Measurements from ENCODE around the gene NT5C1B.

DNA sequence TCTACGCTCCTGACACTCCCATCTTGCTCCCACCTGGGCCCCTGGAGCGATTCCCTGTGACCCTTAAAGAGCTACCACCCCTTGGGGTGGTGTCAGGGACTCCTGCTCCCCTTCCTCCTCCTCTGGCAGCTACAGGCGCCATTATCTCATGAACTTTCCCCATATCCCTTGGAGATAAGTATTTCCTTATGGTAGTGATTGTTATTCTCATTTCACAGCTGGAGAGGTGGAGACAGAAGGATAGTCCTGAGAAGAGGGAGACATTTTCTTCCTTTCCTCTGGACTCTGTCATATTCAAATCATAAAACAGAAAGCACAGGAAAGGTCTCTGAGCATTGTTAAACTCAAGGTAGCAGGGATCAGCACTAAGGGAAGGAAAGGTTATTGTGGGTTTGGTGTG lies 63.5 kb downstream of the NT5C1B start:
- TF ChIP-seq, protein P1, sequence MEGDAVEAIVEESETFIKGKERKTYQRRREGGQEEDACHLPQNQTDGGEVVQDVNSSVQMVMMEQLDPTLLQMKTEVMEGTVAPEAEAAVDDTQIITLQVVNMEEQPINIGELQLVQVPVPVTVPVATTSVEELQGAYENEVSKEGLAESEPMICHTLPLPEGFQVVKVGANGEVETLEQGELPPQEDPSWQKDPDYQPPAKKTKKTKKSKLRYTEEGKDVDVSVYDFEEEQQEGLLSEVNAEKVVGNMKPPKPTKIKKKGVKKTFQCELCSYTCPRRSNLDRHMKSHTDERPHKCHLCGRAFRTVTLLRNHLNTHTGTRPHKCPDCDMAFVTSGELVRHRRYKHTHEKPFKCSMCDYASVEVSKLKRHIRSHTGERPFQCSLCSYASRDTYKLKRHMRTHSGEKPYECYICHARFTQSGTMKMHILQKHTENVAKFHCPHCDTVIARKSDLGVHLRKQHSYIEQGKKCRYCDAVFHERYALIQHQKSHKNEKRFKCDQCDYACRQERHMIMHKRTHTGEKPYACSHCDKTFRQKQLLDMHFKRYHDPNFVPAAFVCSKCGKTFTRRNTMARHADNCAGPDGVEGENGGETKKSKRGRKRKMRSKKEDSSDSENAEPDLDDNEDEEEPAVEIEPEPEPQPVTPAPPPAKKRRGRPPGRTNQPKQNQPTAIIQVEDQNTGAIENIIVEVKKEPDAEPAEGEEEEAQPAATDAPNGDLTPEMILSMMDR (IDR thresholded peaks at IDR 0.05), result no peak
- no peak for TF ChIP-seq POLR2A (IDR thresholded peaks at IDR 0.05)

All from body of pancreas (tissue), 4 donors.